Endothelial cell of umbilical vein (primary cell): ENCODE results near the gene MTCH2. TPM values are rescaled to one million over a fixed set of nuclear protein-coding genes. Genes with fewer than 3 reads are reported as not detected.

Source experiments
- BruUV-seq: library from RNA; stranded (reverse); fragments of 400-500 nt; replicated peaks from 2 replicates; lab custom pipeline; 2021; lab: Mats Ljungman, UMichigan
- CTCF ChIA-PET: fragments of 300-600, 350-600 bp; sonication (Branson Sonifier 250); formaldehyde crosslinking; loops from one replicate; lab custom pipeline; 2021; ENCODE audit warnings: antibody characterized with exemption, inconsistent platforms; lab: Charles Lee
- POLR2A ChIA-PET: fragments of 300-600, 350-600 bp; sonication (Branson Sonifier 250); formaldehyde crosslinking; loops from one replicate; lab custom pipeline; 2021; ENCODE audit warnings: antibody characterized with exemption, inconsistent platforms; lab: Charles Lee
- DNase-seq: peaks from one replicate; pipeline ENCODE4 v3.0.0-alpha.2; 2011; ENCODE audit warnings: low read depth, low spot score
- FAIRE-seq: peaks from 2 replicates; lab custom pipeline; 2011; peaks lifted over from hg19 to GRCh38; lab: Jason Lieb, UNC
- H2AFZ ChIP-seq: 2 replicates; pipeline ENCODE4 v1.6.0; 2012; ENCODE audit warnings: low read depth, low read length, control low read depth, inconsistent platforms
- H3K27ac ChIP-seq: 2 replicates; pipeline ENCODE4 v1.5.1; 2011; ENCODE audit warnings: low read depth, mild to moderate bottlenecking, control low read depth, low read length, moderate library complexity; ENCODE audit not compliant: insufficient read depth
- H3K27me3 ChIP-seq, 2 experiments: 2 replicates each; pipeline versions ENCODE4 v1.6.0 to v1.6.1; 2011; ENCODE audit warnings: low read length in 2 of 2, mixed read lengths in 1 of 2; ENCODE audit not compliant: control insufficient read depth in 2 of 2, insufficient read depth in 2 of 2
- H3K36me3 ChIP-seq, 2 experiments: 2 replicates in 1 of 2; 3 replicates in 1 of 2; pipeline ENCODE4 v1.5.1; 2011; ENCODE audit warnings: low read length in 2 of 2, mild to moderate bottlenecking in 1 of 2, moderate library complexity in 1 of 2; ENCODE audit not compliant: control insufficient read depth in 2 of 2, insufficient read depth in 2 of 2; ENCODE audit errors: extremely low read depth in 1 of 2
- H3K4me1 ChIP-seq: 3 replicates; pipeline ENCODE4 v1.5.1; 2011; ENCODE audit warnings: mild to moderate bottlenecking, low read length; ENCODE audit not compliant: control insufficient read depth, insufficient read depth; ENCODE audit errors: extremely low read depth
- H3K4me2 ChIP-seq: 2 replicates; pipeline ENCODE4 v1.6.1; 2011; ENCODE audit warnings: low read length, control low read depth, mixed read lengths; ENCODE audit not compliant: insufficient read depth
- H3K4me3 ChIP-seq, 3 experiments: fragments of 200-600 bp in 1 of 3; sonication (generic), shearing (Covaris generic) in 1 of 3; replicated peaks in 1 of 3; 2 replicates each; pipeline ENCODE4 v1.5.1; 2011 to 2016; ENCODE audit warnings: control low read depth in 3 of 3, low read length in 3 of 3, mild to moderate bottlenecking in 2 of 3, inconsistent platforms in 1 of 3, low read depth in 1 of 3, moderate library complexity in 1 of 3; ENCODE audit not compliant: insufficient read depth in 1 of 3
- H3K79me2 ChIP-seq: 2 replicates; pipeline ENCODE4 v1.6.0; 2012; ENCODE audit warnings: low read length, inconsistent platforms; ENCODE audit not compliant: control insufficient read depth, insufficient read depth
- H3K9ac ChIP-seq: replicated peaks from 2 replicates; pipeline ENCODE3; 2011; ENCODE audit warnings: low read length, control low read depth; ENCODE audit not compliant: insufficient read depth; ENCODE audit errors: extremely low read depth
- H3K9me1 ChIP-seq: replicated peaks from 3 replicates; pipeline ENCODE4 v1.6.0; 2011; ENCODE audit warnings: mild to moderate bottlenecking, low read length; ENCODE audit not compliant: control insufficient read depth, insufficient read depth; ENCODE audit errors: extremely low read depth
- H3K9me3 ChIP-seq: replicated peaks from 2 replicates; pipeline ENCODE4 v1.5.1; 2012; ENCODE audit warnings: low read length, inconsistent platforms; ENCODE audit not compliant: control insufficient read depth, insufficient read depth
- H4K20me1 ChIP-seq: replicated peaks from 2 replicates; pipeline ENCODE3; 2011; ENCODE audit warnings: mild to moderate bottlenecking, low read length; ENCODE audit not compliant: control insufficient read depth, insufficient read depth; ENCODE audit errors: extremely low read depth
- CTCF ChIP-seq, 2 donors: IDR thresholded peaks; 1 replicate in 1 of 2; 2 replicates in 1 of 2; pipeline ENCODE4 v1.5.1; 2011; ENCODE audit warnings: low read length in 2 of 2, mild to moderate bottlenecking in 2 of 2, moderate library complexity in 2 of 2, control low read depth in 1 of 2, inconsistent platforms in 1 of 2, low read depth in 1 of 2; ENCODE audit not compliant: insufficient read depth in 1 of 2; ENCODE audit errors: extremely low read depth in 1 of 2
- EZH2 ChIP-seq: IDR thresholded peaks from 2 replicates; pipeline ENCODE4 v1.6.1; 2012; ENCODE audit warnings: borderline replicate concordance, low read depth, mild to moderate bottlenecking, moderate library complexity, low read length, inconsistent platforms; ENCODE audit not compliant: severe bottlenecking
- FOS ChIP-seq: IDR thresholded peaks from 2 replicates; pipeline ENCODE4 v1.6.1; 2011; ENCODE audit warnings: mild to moderate bottlenecking, low read length, moderate library complexity, borderline replicate concordance; ENCODE audit not compliant: insufficient read depth
- GATA2 ChIP-seq: IDR thresholded peaks from 2 replicates; pipeline ENCODE4 v1.7.0; 2011; ENCODE audit warnings: low read depth, mild to moderate bottlenecking, moderate library complexity, mixed read lengths, low read length; ENCODE audit not compliant: insufficient read length, insufficient read depth
- JUN ChIP-seq: IDR thresholded peaks from 2 replicates; pipeline ENCODE4 v1.6.1; 2011; ENCODE audit warnings: borderline replicate concordance, low read depth; ENCODE audit not compliant: insufficient read length, insufficient read depth
- MAX ChIP-seq: IDR thresholded peaks from 2 replicates; pipeline ENCODE4 v1.6.1; 2011; ENCODE audit not compliant: insufficient read depth, insufficient read length
- MYC ChIP-seq: IDR thresholded peaks from one replicate; pipeline ENCODE4 v1.6.1; 2011; ENCODE audit warnings: mild to moderate bottlenecking, low read depth, low read length
- POLR2A ChIP-seq: IDR thresholded peaks from 2 replicates; pipeline ENCODE4 v1.6.1; 2012; ENCODE audit warnings: low read depth, mild to moderate bottlenecking, control low read depth, low read length
- POLR2AphosphoS5 ChIP-seq: IDR thresholded peaks from 2 replicates; pipeline ENCODE4 v1.6.1; 2012; ENCODE audit warnings: low read depth, mild to moderate bottlenecking, control low read depth, low read length, moderate library complexity; ENCODE audit not compliant: insufficient read depth
- dilution Hi-C: fragments of 300-500 bp; cut with MboI; formaldehyde crosslinking; loops from one replicate; pipeline ENCODE4 v1.15.0; 2019; ENCODE audit warnings: low sequenced_read_pairs; ENCODE audit not compliant: extremely low pct_ligation_motif_present
- intact Hi-C: fragments of 100-400 bp; cut with micrococcal nuclease; formaldehyde crosslinking; loops from one replicate; pipeline ENCODE4 v1.10.0; 2022
- polyA plus RNA-seq, 4 experiments: library from polyadenylated mRNA; depleted of rRNA in 3 of 4; stranded (reverse) in 3 of 4; unstranded in 1 of 4; fragments of >200 nt; gene quantifications; 2 replicates each; pipeline versions ENCODE4 v1.2.1 to v1.2.3, GENCODE V29; 2011 to 2012; ENCODE audit warnings: missing spikeins in 1 of 4
- total RNA-seq: library from RNA; stranded (reverse); gene quantifications from 2 replicates; pipeline ENCODE4 v1.2.3, GENCODE V29; 2021

MTCH2 gene
- total and polyA plus RNA-seq, 2 donors (not counting 3 experiments of a cell fraction or from before 2014, with no cell fraction given), result 138 to 144 TPM

GRCh38 chr11:47659276-47659675 lies 16.9 kb upstream of the MTCH2 start:
- Histone ChIP-seq H3K9me1 (no peaks in the 10 kb centered on the region), H3K27ac (no peak overlapping the region), H3K36me3 (no peaks in the 10 kb centered on the region), H3K4me1 (no peaks in the 10 kb centered on the region), H2AFZ (no peak overlapping the region), H4K20me1 (no peaks in the 10 kb centered on the region), H3K27me3 (peaks cover 2 to 5% of the 10 kb centered on the region in 2 experiments), H3K9ac (no peak overlapping the region), H3K4me3 (no peak overlapping the region), H3K9me3 (no peaks in the 10 kb centered on the region), H3K4me2 (no peak overlapping the region), H3K79me2 (no peaks in the 10 kb centered on the region)
- FAIRE-seq (no peak), DNase-seq (no peak)
- BruUV-seq, result no TSS peak
- dilution Hi-C loops (no loop called here), intact Hi-C loops (no loop called here)
- ChIA-PET CTCF (no interaction called here), POLR2A (no interaction called here)
- TF ChIP-seq POLR2AphosphoS5 (no peak), EZH2 (no peak), MAX (no peak), GATA2 (no peak), FOS (no peak), MYC (no peak), POLR2A (no peak), JUN (no peak), CTCF (IDR thresholded peaks at IDR 0.05; ENCODE audit: extremely low read depth in 1 of 2, insufficient read depth in 1 of 2, low read depth in 1 of 2, low read length in 2 of 2) (no peak)
